Body of pancreas (tissue), 4 donors: Measurements from ENCODE around the gene DGKA.

Experiments
- CTCF ChIP-seq, 7 experiments: fragments of 450-650 bp in 4 of 7; fragments of 200-600 bp in 3 of 7; sonication (generic) in 3 of 7; IDR thresholded peaks; one replicate each; pipeline ENCODE4 v1.5.1; 2016 to 2019; ENCODE audit warnings: antibody characterized with exemption in 7 of 7
- POLR2A ChIP-seq, 3 donors: fragments of 450-650 bp; IDR thresholded peaks; one replicate each; pipeline ENCODE4 v1.6.1; 2016; ENCODE audit warnings: antibody characterized with exemption in 3 of 3, mild to moderate bottlenecking in 2 of 3

DNA sequence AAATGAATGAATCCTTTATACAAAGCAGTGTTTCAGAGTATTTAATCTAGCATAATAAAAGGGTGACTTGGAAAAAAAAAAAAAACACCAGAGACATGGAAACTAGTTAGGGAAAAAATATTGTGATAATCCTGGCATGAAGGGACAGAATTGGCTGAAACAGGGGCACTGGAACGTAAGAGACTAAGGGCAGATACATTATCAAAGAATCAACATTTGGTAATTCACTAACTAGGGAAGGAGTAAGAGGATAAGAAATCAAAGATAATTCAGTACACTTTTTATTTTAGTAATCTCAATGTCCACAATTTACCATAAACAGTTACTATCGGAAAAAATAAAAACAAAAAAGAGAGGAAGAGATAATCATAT, 21.5 kb upstream of the DGKA start:
- TF ChIP-seq CTCF (IDR thresholded peaks at IDR 0.05) (no peak), POLR2A (IDR thresholded peaks at IDR 0.05) (no peak)
